GM18502 (cell line): ENCODE data around the gene FAM120AOS.
"Not testable (repeated sequence)": the region's sequence is repeated elsewhere in the genome, so short reads cannot be mapped to it uniquely, and the experiment has no call there.

Experiments
- ATAC-seq: cut with Tn5 transposase; IDR thresholded peaks from one replicate; pipeline ENCODE4 v1.9.1; 2021; ENCODE audit warnings: mild to moderate bottlenecking; ENCODE audit not compliant: unreplicated experiment, poor library complexity

FAM120AOS gene

DNA sequence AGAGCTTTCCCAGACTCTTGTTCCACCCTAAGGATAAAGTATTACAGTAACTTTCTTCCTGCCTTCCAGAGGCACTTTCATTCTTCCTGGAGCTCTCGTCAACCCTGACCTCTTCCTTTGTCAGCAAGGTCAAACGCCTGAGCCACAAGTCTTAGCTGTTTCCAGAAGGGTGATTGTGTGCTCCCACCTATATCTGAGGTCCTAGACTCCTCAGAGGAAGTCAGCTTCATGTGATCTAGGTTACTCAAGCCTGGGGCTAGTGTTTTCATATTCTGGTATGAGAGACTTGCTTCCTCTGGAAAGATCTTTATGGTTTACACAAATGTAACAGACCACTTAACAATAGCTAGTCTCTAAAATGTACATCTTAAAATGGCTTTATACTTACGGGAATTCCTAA, 7.3 kb downstream of the FAM120AOS start:
- ATAC-seq, result no peak

- no peak for ATAC-seq
Observed at GRCh38 chr9:93440896-93441580, 12.3 kb downstream of the FAM120AOS start.

DNA sequence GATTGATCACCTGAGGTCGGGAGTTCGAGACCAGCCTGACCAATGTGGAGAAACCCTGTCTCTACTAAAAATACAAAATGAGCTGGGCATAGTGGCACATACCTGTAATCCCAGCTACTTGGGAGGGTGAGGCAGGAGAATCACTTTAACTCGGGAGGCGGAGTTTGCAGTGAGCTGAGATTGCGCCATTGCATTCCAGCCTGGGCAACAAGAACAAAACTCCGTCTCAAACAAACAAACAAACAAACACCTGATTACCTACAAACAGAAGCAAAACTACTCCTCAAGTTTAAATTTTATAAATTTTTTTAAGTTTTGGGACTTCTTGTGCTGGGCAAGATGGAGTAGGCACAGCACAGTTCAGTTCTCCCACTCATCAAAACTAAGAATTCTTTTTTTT, 14.1 kb downstream of the FAM120AOS start:
- not testable (repeated sequence) for ATAC-seq

- no peak for ATAC-seq
Observed at GRCh38 chr9:93437996-93438395, 15.4 kb downstream of the FAM120AOS start.

- ATAC-seq, result no peak
Observed at GRCh38 chr9:93436655-93437407, 16.6 kb downstream of the FAM120AOS start.

DNA sequence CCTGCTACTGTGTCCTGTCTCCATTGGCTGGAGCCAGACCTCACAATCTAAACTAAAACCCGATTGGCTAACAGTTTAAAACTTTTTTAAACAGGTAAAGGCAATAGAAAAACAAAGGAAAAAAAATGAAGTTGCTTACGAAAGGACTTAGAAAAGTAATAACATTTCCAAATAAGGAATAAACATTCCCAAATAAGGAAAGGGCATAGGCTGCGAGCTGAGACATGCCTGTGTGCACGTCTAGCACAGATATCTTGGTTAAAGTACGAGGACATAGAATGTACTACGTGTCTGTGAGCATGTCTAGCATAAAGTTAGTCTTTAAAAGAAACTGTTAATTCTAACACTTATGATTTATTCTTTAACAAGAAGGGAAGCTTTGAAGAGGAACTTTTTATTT, 17.2 kb downstream of the FAM120AOS start:
- no peak for ATAC-seq

DNA sequence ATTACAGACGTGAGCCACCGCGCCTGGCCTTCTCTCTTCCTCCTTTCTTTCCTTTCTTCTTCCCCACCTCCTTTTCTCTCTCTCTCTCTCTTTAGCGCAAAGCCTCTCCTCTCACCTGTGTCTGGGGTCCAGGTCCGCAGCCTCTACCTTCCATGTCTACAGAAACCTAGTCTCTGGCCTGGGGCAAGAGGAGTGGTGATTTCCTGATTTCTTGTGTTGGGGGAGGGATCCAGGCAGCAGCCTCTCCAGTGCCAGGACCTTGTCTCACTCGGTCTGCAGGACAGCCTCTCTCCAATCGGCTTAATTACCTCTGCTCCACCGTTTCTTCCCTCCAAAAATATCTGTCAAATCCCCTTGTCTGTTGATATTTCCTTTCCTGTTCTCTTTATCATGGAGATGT, 18.0 kb downstream of the FAM120AOS start:
- ATAC-seq, result no peak

DNA sequence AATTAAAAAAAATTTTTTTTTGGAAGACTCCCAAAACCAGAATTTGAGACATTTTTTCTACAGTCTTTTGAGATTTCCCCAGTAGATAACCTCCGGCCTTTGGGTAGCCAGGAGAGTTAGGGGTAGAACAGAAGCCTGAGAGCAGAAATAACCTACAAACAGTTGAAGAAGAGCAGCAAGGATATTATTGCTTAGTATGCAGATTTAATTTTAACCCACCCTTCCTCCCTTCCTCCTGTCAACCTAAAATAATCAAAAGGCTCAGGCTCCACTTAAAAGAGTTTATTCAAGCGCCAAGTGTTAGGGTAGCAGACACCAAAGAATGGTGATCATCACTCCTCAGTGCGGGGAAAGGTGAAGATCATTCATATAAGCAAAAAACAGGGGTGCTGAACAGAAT, 19.3 kb downstream of the FAM120AOS start:
- no peak for ATAC-seq

DNA sequence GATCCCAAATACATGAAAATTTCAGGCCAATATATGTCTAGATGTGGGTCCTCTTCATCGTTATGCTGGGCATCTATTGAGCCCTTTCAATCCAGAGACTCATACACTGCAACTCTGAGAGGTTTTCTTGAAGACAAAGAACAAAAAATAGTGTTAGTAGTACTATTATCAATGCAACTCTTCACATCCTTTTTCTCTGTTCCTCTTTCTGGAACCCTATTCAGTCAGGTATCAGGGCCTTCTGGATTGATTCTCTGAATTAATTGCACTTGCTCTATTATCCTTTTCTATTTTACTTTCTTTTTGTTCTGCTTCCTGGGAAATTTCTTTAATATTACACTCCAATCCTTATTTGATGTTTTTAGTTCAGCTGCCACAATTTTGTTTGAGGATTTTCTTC, 20.4 kb downstream of the FAM120AOS start:
- ATAC-seq, result no peak

DNA sequence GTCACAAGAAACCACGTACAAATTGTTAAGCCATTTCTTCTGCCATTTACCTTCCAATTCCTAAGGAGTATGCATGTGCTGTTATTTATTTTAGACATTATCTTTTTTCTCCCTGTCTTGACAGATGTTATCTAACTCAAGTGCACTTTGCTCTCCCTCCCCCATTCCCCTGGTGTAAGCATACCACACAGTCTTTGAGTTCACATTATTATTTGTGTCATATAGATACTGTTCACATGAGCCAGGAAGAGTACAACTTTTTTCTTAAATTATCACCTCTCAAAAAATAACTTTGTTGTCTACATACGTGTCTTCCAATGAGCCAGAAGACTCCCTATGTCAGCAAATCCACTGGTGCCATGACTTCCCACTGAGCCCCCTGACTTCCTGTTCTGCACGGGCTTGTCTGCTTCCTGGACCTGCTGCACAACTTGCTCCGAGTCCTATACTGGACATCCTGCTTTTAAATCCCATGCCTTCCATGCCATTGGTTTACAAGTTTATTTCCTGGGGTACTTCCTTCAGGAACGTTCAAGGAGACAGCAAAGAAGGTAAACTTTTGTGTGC, 21.8 kb downstream of the FAM120AOS start:
- ATAC-seq, result no peak

DNA sequence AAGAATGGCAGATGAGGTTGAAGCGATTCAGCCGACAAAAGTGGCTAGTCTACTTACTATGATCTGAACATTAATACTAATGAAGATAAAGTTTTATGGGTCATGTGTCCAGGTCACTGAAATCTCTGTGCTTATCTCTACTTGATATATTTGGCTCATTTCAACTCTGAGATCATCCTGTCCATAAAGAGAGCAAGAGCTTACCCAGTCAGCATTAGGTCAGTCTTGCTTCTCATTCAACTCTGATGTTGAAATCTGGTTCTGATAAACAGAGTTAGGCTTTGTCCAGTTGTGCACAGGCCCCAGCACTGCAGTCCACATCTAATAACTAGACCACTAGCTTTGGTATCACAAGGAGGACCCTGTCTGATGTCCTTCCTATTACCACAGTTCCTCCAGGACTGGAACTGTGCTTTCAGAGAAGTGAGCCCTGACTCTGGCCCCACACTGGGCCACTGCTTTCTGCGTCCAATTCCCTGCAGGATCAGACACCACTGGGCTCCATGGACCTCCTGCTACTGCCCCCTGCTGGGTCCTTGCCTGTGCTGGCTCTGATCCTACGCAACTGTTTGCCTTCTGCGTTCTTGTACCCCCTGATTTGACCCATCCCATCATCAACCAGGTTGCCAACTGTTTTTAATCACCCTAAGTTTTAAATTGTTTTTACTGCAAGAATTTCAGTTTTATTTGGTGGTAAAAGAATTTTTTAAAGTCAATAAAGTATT, 25.6 kb downstream of the FAM120AOS start:
- no peak for ATAC-seq

- ATAC-seq, result no peak
Observed at GRCh38 chr9:93422977-93423616, 30.3 kb downstream of the FAM120AOS start.

DNA sequence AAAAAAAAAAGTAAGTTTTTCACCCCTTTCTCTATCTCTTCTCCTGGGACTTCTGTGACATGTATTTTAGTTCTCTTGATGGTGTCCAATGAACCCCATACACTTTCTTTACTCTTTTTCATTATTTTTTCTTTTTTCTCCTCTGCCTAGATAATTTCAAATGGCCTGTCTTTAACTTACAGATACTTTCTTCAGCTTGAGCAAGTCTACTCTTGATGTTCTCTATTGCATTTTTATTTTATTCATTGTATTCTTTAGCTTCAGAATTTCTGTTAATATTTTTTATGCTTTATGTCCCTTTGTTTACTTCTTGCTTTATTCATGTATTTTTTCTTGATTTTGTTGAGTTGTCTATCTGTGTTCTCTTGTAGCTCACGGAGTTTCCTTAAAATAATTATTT, 34.4 kb downstream of the FAM120AOS start:
- ATAC-seq, result no peak

GRCh38 chr9:93417538-93417937, 35.8 kb downstream of the FAM120AOS start:
- no peak for ATAC-seq

- ATAC-seq, result no peak
Observed at GRCh38 chr9:93416530-93417235, 36.7 kb downstream of the FAM120AOS start.

GRCh38 chr9:93415176-93415690, 38.1 kb downstream of the FAM120AOS start:
- no peak for ATAC-seq

DNA sequence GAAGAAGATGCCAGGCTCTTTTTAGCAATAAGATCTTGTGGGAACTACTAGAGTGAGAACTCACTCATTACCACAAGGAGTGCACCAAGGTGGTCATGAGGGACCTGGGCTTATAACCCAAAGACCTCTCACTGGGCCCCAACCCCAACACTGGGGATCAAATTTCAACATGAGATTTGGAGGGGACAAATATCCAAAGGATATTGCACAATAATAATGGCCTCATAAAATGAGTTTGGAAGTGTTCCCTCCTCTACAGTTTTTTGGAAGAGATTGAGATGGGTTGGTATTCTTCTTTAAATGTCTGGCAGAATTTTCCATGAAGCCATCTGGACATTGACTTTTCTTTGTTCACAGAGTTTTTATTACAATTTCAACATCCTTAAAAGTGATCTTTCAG, 39.9 kb downstream of the FAM120AOS start:
- no peak for ATAC-seq

DNA sequence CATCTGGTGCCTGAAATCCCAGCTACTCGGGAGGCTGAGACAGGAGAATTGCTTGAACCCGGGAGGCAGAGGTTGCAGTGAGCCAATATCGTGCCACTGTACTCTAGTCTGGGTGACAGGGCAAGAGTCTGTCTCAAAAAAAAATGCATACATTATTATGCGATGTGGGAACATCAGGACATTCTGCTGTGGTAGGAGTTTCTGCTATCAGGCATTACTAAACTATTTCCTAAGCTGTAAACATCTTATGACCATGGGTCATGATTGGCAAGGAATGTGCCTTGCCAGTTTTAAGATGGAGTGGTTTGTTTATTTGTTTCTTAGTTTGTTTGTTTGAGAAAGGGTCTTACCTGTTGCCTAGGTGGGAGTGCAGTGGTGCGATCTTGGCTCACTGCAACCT, 47.0 kb downstream of the FAM120AOS start:
- ATAC-seq, result no peak

DNA sequence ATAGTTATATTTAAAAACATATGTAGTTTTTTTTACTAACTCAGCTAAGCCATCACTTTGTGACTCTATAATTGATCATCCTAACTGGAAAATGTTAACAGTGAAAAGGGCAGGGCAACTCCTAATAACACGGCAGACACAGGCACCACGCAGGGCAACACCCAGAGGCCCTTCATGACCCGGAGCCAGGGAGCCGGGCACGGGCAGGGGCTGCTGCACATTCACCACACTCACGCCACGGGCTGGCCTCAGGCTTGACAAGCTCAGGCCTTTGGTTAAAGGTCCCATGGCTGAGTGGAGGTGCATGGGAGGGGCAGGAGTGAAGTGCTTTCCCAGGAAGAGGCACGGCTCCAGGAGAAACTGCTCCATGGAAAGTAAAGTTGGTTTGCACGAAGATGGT, 54.9 kb downstream of the FAM120AOS start:
- ATAC-seq, result no peak
